ENCODE measurements around the gene TMEM247. TPM values are rescaled to one million over a fixed set of nuclear protein-coding genes. Genes with fewer than 3 reads are reported as not detected.

TMEM247 gene
- total RNA-seq, 1 experiment from 2014 or later: not detected

- H3K4me2 ChIP-seq (ENCODE audit: insufficient read depth, insufficient read length, low read length): no peak overlapping the region
- H4K5ac ChIP-seq (ENCODE audit: insufficient read length, low read depth, low read length): no peak overlapping the region
- TF ChIP-seq CTCF (conservative IDR thresholded peaks at IDR 0.05): no peak
- H2AFZ ChIP-seq (ENCODE audit: low read length): no peak overlapping the region
- no peak overlapping the region for H3K27ac ChIP-seq (ENCODE audit: insufficient read length, low read depth, low read length)
- peaks cover 6% of the 10 kb centered on the region for H3K27me3 Mint-ChIP-seq (ENCODE audit: low read depth)
- H3K79me2 ChIP-seq (ENCODE audit: insufficient read depth, low read length): no peaks in the 10 kb centered on the region
- no peaks in the 10 kb centered on the region for H3K23me2 ChIP-seq (ENCODE audit: insufficient read length, low read depth, low read length, poor library complexity, severe bottlenecking)
- no peaks in the 10 kb centered on the region; the same call in 1 of the 2 replicates for H3K27me3 ChIP-seq (ENCODE audit: insufficient read depth, low read length)
- H2BK120ac ChIP-seq (ENCODE audit: low read depth, low read length, poor library complexity, severe bottlenecking): no peak overlapping the region
- no peak overlapping the region for H3K4me3 Mint-ChIP-seq
- H3K4me1 ChIP-seq (ENCODE audit: insufficient read depth, low read length): no peaks in the 10 kb centered on the region
- H2BK12ac ChIP-seq (ENCODE audit: insufficient read length, low read depth, low read length): no peak overlapping the region
- no peak overlapping the region for H2BK20ac ChIP-seq (ENCODE audit: low read depth, low read length, poor library complexity, severe bottlenecking)
- no peaks in the 10 kb centered on the region for H3K36me3 Mint-ChIP-seq (ENCODE audit: insufficient read depth in 1 of 3, low read depth in 3 of 3)
- H3K79me1 ChIP-seq (ENCODE audit: insufficient read depth, low read depth, low read length, poor library complexity, severe bottlenecking): no peaks in the 10 kb centered on the region
- no peak overlapping the region for H2BK15ac ChIP-seq (ENCODE audit: low read depth, low read length)
- no peak overlapping the region for H4K91ac ChIP-seq (ENCODE audit: insufficient read length, low read depth, low read length)
- H3K56ac ChIP-seq (ENCODE audit: insufficient read length, low read depth, low read length): no peak overlapping the region
- no peak overlapping the region for H4K8ac ChIP-seq (replicated peaks; ENCODE audit: insufficient read length, low read depth, low read length)
- H3K9me3 ChIP-seq (ENCODE audit: control insufficient read depth, low read depth, low read length): no peaks in the 10 kb centered on the region
- no peaks in the 10 kb centered on the region for H3K4me1 Mint-ChIP-seq
- no peak overlapping the region for H3T11ph ChIP-seq (ENCODE audit: low read length)
- H3K14ac ChIP-seq (ENCODE audit: insufficient read depth, low read length): no peak overlapping the region
- H2BK5ac ChIP-seq (ENCODE audit: insufficient read length, low read length): no peak overlapping the region
- no peak overlapping the region for H3K9ac ChIP-seq (ENCODE audit: extremely low read depth, insufficient read length, low read length)
- no peak overlapping the region for H2AK5ac ChIP-seq (ENCODE audit: insufficient read length, low read length)
- no peaks in the 10 kb centered on the region for H4K20me1 ChIP-seq (ENCODE audit: control insufficient read depth, insufficient read depth, insufficient read length)
- no peak overlapping the region for H3K18ac ChIP-seq (ENCODE audit: insufficient read length, low read depth, low read length)
- no peak overlapping the region for H3K23ac ChIP-seq (ENCODE audit: insufficient read length, low read depth, low read length)
- no peak overlapping the region for H3K27ac Mint-ChIP-seq
- peaks cover 0 to 4% of the 10 kb centered on the region in 2 experiments; a peak in 2 of 5 replicates for H3K9me3 Mint-ChIP-seq
- no peak overlapping the region for H3K4ac ChIP-seq (ENCODE audit: low read depth, low read length)
- no peak for DNase-seq
Observed at GRCh38 chr2:46448641-46449040, 30.7 kb upstream of the TMEM247 start.

Measured in H9 (cell line).